GF-D8 (cell line): ENCODE results near the gene RALGDS.
"Not testable (repeated sequence)": the region's sequence is repeated elsewhere in the genome, so short reads cannot be mapped to it uniquely, and the experiment has no call there.

Source experiments
- DNase-seq: peaks from one replicate; lab custom pipeline; 2025; lab: John Stamatoyannopoulos, UW

Gene RALGDS

GRCh38 chr9:133088146-133088750, 32.8 kb downstream of the RALGDS start:
- DNase-seq, result no peak

GRCh38 chr9:133087429-133088145, 33.5 kb downstream of the RALGDS start:
- no peak for DNase-seq

- DNase-seq, result no peak
These were observed 34.1 kb downstream of the RALGDS start for GRCh38 chr9:133086894-133087293.

GRCh38 chr9:133086212-133086860, 34.7 kb downstream of the RALGDS start:
- DNase-seq, result not testable (repeated sequence)

GRCh38 chr9:133083688-133084087, 37.4 kb downstream of the RALGDS start:
- DNase-seq, result not testable (repeated sequence)

GRCh38 chr9:133081957-133082644, 38.9 kb downstream of the RALGDS start:
- not testable (repeated sequence) for DNase-seq

GRCh38 chr9:133080786-133081779, 40.0 kb downstream of the RALGDS start:
- not testable (repeated sequence) for DNase-seq

GRCh38 chr9:133080161-133080560, 40.9 kb downstream of the RALGDS start:
- DNase-seq, result no peak

GRCh38 chr9:133078486-133078885, 42.6 kb downstream of the RALGDS start:
- no peak for DNase-seq

GRCh38 chr9:133076691-133077090, 44.3 kb downstream of the RALGDS start:
- no peak for DNase-seq

GRCh38 chr9:133075925-133076630, 45.0 kb downstream of the RALGDS start:
- DNase-seq, result no peak

- DNase-seq, result no peak
These were observed 46.9 kb downstream of the RALGDS start for GRCh38 chr9:133074111-133074651.

- peak; percentile 35 for DNase-seq
These were observed 47.7 kb downstream of the RALGDS start for GRCh38 chr9:133073086-133074014.

GRCh38 chr9:133072210-133072609, 48.8 kb downstream of the RALGDS start:
- DNase-seq, result not testable (repeated sequence)

GRCh38 chr9:133071484-133072150, 49.4 kb downstream of the RALGDS start:
- no peak for DNase-seq

GRCh38 chr9:133070985-133071384, 50.1 kb downstream of the RALGDS start:
- DNase-seq, result not testable (repeated sequence)

GRCh38 chr9:133070500-133070961, 50.5 kb downstream of the RALGDS start:
- not testable (repeated sequence) for DNase-seq

- DNase-seq, result not testable (repeated sequence)
These were observed 52.6 kb downstream of the RALGDS start for GRCh38 chr9:133068431-133068830.
